IMR-90 (cell line): Measurements from ENCODE around the gene METTL1.

Experiments used
- BHLHE40 ChIP-seq: fragments of 150-350 bp; IDR thresholded peaks from 2 replicates; pipeline ENCODE4 v1.6.1; 2016; ENCODE audit warnings: mild to moderate bottlenecking, low read depth, low read length
- CEBPB ChIP-seq: IDR thresholded peaks from 2 replicates; pipeline ENCODE4 v1.6.1; 2012; ENCODE audit warnings: low read depth, low read length, improper control_type of control experiment
- CHD1 ChIP-seq: IDR thresholded peaks from 2 replicates; pipeline ENCODE4 v1.6.1; 2012; ENCODE audit warnings: low read depth, low read length, improper control_type of control experiment
- FOS ChIP-seq: fragments of 150-350 bp; IDR thresholded peaks from 2 replicates; pipeline ENCODE4 v1.6.1; 2016; ENCODE audit warnings: low read depth, low read length
- MAFK ChIP-seq: IDR thresholded peaks from 2 replicates; pipeline ENCODE4 v1.6.1; 2012; ENCODE audit warnings: low read depth, low read length, improper control_type of control experiment
- NFE2L2 ChIP-seq: fragments of 150-350 bp; IDR thresholded peaks from 2 replicates; pipeline ENCODE4 v1.6.1; 2016; ENCODE audit warnings: low read depth, mild to moderate bottlenecking, low read length
- POLR2A ChIP-seq: IDR thresholded peaks from 2 replicates; pipeline ENCODE4 v1.6.1; 2012; ENCODE audit warnings: mild to moderate bottlenecking, low read depth, low read length
- RAD21 ChIP-seq: IDR thresholded peaks from 2 replicates; pipeline ENCODE4 v1.6.1; 2012; ENCODE audit warnings: low read length, improper control_type of control experiment
- RCOR1 ChIP-seq: IDR thresholded peaks from 2 replicates; pipeline ENCODE4 v1.6.1; 2012; ENCODE audit warnings: mild to moderate bottlenecking, low read length, improper control_type of control experiment; ENCODE audit not compliant: insufficient replicate concordance
- RFX5 ChIP-seq: IDR thresholded peaks from 2 replicates; pipeline ENCODE4 v1.8.0; 2012; ENCODE audit warnings: low read depth, mild to moderate bottlenecking, low read length, moderate library complexity
- SMC3 ChIP-seq: fragments of 150-350 bp; IDR thresholded peaks from 2 replicates; pipeline ENCODE4 v1.6.1; 2016; ENCODE audit warnings: low read depth, mild to moderate bottlenecking, antibody characterized with exemption, low read length, moderate library complexity
- TF ChIP-seq, protein P1 (sequence below): conservative IDR thresholded peaks from 2 replicates; pipeline ENCODE4 v1.5.1; 2012; ENCODE audit warnings: mild to moderate bottlenecking, low read depth, low read length, improper control_type of control experiment
- TF ChIP-seq, protein P2 (sequence below): fragments of 150-350 bp; IDR thresholded peaks from 2 replicates; pipeline ENCODE4 v1.6.1; 2017; ENCODE audit warnings: mild to moderate bottlenecking, antibody characterized with exemption, low read length, low read depth
- TF ChIP-seq, protein P3 (sequence below): fragments of 150-350 bp; IDR thresholded peaks from 2 replicates; pipeline ENCODE4 v1.6.1; 2016; ENCODE audit warnings: low read depth, mild to moderate bottlenecking, low read length, moderate library complexity, borderline replicate concordance

DNA sequence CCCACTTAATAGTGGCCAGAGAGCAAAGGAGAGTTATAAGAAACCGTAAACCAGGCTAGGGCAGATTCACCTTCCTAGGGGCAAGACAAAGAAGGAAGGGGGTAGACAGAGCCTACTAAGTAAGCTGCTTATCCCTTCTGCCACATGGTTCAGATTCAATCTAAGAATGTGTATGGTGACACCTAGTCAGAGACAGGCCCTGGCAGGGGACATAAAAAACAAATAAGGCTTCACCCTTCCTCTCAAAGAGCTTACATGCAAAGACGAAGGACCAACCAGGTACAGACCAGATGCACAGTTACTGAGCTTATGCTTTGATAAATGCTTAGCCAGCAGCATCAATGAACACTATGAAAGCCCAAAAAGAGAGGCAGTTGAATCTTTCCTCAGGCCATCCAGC lies 9.4 kb downstream of the METTL1 start:
- no peak for TF ChIP-seq RAD21
- TF ChIP-seq, protein P1, sequence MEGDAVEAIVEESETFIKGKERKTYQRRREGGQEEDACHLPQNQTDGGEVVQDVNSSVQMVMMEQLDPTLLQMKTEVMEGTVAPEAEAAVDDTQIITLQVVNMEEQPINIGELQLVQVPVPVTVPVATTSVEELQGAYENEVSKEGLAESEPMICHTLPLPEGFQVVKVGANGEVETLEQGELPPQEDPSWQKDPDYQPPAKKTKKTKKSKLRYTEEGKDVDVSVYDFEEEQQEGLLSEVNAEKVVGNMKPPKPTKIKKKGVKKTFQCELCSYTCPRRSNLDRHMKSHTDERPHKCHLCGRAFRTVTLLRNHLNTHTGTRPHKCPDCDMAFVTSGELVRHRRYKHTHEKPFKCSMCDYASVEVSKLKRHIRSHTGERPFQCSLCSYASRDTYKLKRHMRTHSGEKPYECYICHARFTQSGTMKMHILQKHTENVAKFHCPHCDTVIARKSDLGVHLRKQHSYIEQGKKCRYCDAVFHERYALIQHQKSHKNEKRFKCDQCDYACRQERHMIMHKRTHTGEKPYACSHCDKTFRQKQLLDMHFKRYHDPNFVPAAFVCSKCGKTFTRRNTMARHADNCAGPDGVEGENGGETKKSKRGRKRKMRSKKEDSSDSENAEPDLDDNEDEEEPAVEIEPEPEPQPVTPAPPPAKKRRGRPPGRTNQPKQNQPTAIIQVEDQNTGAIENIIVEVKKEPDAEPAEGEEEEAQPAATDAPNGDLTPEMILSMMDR = no peak
- TF ChIP-seq CEBPB = no peak
- TF ChIP-seq RFX5 = no peak
- no peak for TF ChIP-seq MAFK
- TF ChIP-seq RCOR1 = no peak
- no peak for TF ChIP-seq SMC3
- no peak for TF ChIP-seq NFE2L2
- TF ChIP-seq, protein P2, sequence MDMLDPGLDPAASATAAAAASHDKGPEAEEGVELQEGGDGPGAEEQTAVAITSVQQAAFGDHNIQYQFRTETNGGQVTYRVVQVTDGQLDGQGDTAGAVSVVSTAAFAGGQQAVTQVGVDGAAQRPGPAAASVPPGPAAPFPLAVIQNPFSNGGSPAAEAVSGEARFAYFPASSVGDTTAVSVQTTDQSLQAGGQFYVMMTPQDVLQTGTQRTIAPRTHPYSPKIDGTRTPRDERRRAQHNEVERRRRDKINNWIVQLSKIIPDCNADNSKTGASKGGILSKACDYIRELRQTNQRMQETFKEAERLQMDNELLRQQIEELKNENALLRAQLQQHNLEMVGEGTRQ = no peak
- no peak for TF ChIP-seq POLR2A
- TF ChIP-seq, protein P3, sequence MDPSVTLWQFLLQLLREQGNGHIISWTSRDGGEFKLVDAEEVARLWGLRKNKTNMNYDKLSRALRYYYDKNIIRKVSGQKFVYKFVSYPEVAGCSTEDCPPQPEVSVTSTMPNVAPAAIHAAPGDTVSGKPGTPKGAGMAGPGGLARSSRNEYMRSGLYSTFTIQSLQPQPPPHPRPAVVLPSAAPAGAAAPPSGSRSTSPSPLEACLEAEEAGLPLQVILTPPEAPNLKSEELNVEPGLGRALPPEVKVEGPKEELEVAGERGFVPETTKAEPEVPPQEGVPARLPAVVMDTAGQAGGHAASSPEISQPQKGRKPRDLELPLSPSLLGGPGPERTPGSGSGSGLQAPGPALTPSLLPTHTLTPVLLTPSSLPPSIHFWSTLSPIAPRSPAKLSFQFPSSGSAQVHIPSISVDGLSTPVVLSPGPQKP = no peak
- TF ChIP-seq CHD1 = no peak
- TF ChIP-seq BHLHE40 = no peak
- TF ChIP-seq FOS = no peak
